Measurements from ENCODE around the gene CYP3A7. TPM values are rescaled to one million over a fixed set of nuclear protein-coding genes. Genes with fewer than 3 reads are reported as not detected.

CYP3A7 gene
- total and polyA plus RNA-seq, 2 donors (not counting 3 experiments of a cell fraction or from before 2014, with no cell fraction given) = not detected

DNA sequence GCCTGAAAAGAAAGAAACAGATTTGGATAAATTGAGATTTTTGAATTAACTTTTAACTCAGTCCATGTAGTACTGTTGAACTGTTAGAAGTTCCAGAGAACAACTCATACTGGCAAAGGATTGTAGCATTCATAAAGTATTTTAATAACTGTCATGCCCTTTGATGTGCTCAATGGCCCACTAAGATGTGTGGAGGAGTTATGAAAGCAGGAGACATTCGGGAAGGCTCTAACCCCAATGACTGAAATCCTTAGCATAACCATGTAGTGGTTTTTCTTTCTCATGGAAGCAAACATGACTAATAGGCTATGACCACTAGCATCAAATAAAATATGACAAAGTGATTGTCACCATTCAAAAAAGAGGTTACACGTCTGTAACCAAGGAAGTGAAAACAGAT lies 25.7 kb downstream of the CYP3A7 start:
- H3K4me1 ChIP-seq (ENCODE audit: control insufficient read depth, extremely low read depth, insufficient read depth, low read length) = no peaks in the 10 kb centered on the region
- intact Hi-C loops (cut with micrococcal nuclease) = no loop called here
- no peaks in the 10 kb centered on the region for H3K36me3 ChIP-seq (ENCODE audit: control insufficient read depth in 2 of 2, extremely low read depth in 1 of 2, insufficient read depth in 2 of 2, low read length in 2 of 2)
- H3K9me3 ChIP-seq (replicated peaks; ENCODE audit: control insufficient read depth, insufficient read depth, low read length) = no peaks in the 10 kb centered on the region
- H3K9me1 ChIP-seq (replicated peaks; ENCODE audit: control insufficient read depth, extremely low read depth, insufficient read depth, low read length) = no peaks in the 10 kb centered on the region
- FAIRE-seq (no peak), DNase-seq (ENCODE audit: low read depth, low spot score) (no peak)
- no peak overlapping the region for H3K27ac ChIP-seq (ENCODE audit: insufficient read depth, low read depth, low read length)
- no peak overlapping the region for H3K9ac ChIP-seq (replicated peaks; ENCODE audit: extremely low read depth, insufficient read depth, low read length)
- TF ChIP-seq FOS (IDR thresholded peaks at IDR 0.05; ENCODE audit: borderline replicate concordance, insufficient read depth, low read length) (no peak), POLR2AphosphoS5 (IDR thresholded peaks at IDR 0.05; ENCODE audit: insufficient read depth, low read depth, low read length) (no peak), MYC (IDR thresholded peaks at IDR 0.05; ENCODE audit: low read depth, low read length) (no peak), POLR2A (IDR thresholded peaks at IDR 0.05; ENCODE audit: low read depth, low read length) (no peak), JUN (IDR thresholded peaks at IDR 0.05; ENCODE audit: borderline replicate concordance, insufficient read depth, insufficient read length, low read depth) (no peak), GATA2 (IDR thresholded peaks at IDR 0.05; ENCODE audit: insufficient read depth, insufficient read length, low read depth, low read length) (no peak), EZH2 (IDR thresholded peaks at IDR 0.05; ENCODE audit: borderline replicate concordance, low read depth, low read length, severe bottlenecking) (no peak)
- TF ChIP-seq, protein P1, sequence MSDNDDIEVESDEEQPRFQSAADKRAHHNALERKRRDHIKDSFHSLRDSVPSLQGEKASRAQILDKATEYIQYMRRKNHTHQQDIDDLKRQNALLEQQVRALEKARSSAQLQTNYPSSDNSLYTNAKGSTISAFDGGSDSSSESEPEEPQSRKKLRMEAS (IDR thresholded peaks at IDR 0.05; ENCODE audit: insufficient read depth, insufficient read length) = no peak
- TF ChIP-seq, protein P2, sequence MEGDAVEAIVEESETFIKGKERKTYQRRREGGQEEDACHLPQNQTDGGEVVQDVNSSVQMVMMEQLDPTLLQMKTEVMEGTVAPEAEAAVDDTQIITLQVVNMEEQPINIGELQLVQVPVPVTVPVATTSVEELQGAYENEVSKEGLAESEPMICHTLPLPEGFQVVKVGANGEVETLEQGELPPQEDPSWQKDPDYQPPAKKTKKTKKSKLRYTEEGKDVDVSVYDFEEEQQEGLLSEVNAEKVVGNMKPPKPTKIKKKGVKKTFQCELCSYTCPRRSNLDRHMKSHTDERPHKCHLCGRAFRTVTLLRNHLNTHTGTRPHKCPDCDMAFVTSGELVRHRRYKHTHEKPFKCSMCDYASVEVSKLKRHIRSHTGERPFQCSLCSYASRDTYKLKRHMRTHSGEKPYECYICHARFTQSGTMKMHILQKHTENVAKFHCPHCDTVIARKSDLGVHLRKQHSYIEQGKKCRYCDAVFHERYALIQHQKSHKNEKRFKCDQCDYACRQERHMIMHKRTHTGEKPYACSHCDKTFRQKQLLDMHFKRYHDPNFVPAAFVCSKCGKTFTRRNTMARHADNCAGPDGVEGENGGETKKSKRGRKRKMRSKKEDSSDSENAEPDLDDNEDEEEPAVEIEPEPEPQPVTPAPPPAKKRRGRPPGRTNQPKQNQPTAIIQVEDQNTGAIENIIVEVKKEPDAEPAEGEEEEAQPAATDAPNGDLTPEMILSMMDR (IDR thresholded peaks at IDR 0.05; ENCODE audit: extremely low read depth in 1 of 2, insufficient read depth in 1 of 2, low read depth in 1 of 2, low read length in 2 of 2) = no peak
- no peaks in the 10 kb centered on the region for H4K20me1 ChIP-seq (replicated peaks; ENCODE audit: control insufficient read depth, extremely low read depth, insufficient read depth, low read length)
- BruUV-seq (replicated peaks) = no TSS peak
- peaks cover 6% of the 10 kb centered on the region in 2 experiments for H3K27me3 ChIP-seq (ENCODE audit: control insufficient read depth in 2 of 2, insufficient read depth in 2 of 2, low read length in 2 of 2)
- POLR2A ChIA-PET = no interaction called here
- no peak overlapping the region for H3K4me2 ChIP-seq (ENCODE audit: insufficient read depth, low read length)
- CTCF ChIA-PET = no interaction called here
- H2AFZ ChIP-seq (ENCODE audit: low read depth, low read length) = no peak overlapping the region
- no peaks in the 10 kb centered on the region for H3K79me2 ChIP-seq (ENCODE audit: control insufficient read depth, insufficient read depth, low read length)
- H3K4me3 ChIP-seq (replicated peaks in 1 of 3; ENCODE audit: insufficient read depth in 1 of 3, low read depth in 1 of 3, low read length in 3 of 3) = no peak overlapping the region
- dilution Hi-C loops (cut with MboI; ENCODE audit: extremely low pct_ligation_motif_present, low sequenced_read_pairs) = no loop called here

Data from endothelial cell of umbilical vein (primary cell).